T-helper 1 cell (primary cell): Measurements from ENCODE around the gene C1orf74.

Experiments used
- DNase-seq, 5 donors: peaks; one replicate each; pipeline ENCODE4 v3.0.0-alpha.2; 2012 to 2020

The C1orf74 gene

DNA sequence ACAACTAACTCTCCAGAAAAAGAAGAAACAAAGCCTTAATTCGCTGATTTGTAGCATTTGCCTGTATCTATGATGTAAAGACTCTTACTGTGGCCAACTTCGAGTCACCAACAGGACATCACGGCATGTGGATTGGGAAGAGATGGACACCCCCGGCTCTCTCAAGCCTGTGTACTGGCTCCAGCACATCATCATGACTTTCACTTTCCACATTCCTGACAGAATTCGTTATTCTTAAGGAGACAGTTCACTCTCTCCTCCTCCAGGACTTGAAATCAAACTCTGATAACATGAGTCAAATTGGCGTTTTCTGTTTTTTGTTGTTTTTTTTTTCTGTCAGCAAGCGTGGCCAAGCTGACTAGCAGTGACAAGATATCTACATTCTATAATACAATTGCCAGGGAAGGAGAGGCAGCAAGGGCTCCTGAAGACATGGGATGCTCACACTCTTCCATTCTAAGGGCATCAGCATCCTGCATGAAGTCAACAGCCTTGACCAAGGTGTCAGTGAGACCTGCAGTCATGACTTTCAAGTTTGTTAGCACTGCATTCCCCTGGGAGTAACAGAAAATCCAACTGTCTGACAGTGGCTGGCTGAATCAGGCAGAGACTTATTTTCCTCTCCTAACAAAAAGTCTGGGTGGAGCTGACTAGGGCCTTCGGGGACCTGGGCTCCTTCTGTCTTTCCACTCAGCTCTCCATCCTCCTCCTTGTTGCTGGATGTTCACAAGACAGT lies 41.8 kb downstream of the C1orf74 start:
- DNase-seq, result no peak

DNA sequence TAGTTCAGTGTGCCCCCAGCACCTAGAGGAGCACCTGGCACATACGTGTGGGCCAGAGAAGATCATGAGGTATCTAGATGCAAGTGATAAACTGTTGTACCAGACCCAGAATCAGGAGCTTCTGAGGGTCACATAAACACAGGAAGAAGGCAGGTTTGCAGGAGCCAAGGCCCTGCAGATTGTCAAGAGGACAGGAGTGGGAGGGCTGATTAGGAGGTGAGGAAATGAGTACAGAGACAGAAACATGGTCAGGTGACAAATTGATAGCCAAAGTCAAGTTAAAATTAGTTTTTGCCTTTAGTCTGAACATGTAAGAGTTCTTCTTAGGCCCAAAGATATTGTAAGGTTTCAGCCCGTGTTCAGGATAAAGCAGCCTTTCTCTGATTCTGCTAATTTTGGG lies 42.5 kb downstream of the C1orf74 start:
- no peak for DNase-seq

DNA sequence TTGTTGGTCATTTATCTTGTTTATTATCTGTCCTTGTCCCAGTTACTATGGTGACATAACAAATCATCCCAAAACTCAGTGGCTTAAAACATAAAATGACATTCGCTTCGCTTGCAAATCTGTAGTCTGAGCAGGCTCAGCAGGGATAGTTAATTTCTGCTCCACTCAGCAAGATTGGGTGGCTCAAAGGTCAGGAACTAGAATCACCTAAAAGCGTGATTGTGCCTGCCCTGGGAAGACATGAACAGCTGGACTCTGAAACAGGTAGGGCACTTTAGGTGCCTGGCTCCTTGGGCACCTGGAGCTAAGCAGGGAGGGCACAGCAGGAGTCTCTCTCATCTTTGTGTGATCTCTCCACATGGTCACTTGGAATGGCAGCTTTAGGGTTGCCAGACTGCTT lies 43.2 kb downstream of the C1orf74 start:
- no peak for DNase-seq

DNA sequence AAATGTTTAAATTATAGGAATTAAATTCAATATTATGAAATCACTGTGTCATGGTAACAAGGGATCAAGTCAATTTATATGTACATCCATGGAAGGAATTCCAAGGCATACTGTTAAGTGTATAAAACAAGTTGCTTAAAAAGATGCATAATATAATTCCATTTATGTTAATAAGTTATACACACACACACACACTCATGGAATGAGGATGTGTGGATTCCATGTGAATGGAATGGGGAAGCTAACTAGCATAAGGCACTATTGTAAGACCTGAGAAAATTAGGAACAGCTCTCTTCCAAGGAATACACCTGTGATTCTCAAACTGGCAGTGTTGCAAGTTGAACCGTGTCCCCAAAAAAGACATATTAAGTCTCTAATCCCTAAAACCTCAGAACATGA lies 46.1 kb downstream of the C1orf74 start:
- DNase-seq, result no peak

DNA sequence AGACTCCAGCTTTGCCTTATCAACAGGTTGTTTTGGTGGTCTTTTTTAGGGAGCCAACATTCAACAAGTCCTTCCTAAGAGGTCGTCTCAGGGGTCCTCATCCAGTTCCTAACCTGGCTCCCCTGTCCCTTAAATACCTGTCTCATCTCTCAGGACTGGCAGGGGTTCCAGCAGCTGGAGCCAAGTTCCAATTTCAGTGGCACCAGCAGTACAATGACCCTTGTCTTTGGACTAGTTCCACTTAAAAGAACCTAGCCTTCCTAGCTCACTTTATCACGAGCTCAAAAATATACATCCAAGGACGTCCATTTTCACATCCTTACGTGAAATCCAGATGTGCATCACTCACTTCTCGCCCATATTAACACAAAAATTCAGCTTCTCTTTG lies 47.2 kb downstream of the C1orf74 start:
- DNase-seq, result no peak

DNA sequence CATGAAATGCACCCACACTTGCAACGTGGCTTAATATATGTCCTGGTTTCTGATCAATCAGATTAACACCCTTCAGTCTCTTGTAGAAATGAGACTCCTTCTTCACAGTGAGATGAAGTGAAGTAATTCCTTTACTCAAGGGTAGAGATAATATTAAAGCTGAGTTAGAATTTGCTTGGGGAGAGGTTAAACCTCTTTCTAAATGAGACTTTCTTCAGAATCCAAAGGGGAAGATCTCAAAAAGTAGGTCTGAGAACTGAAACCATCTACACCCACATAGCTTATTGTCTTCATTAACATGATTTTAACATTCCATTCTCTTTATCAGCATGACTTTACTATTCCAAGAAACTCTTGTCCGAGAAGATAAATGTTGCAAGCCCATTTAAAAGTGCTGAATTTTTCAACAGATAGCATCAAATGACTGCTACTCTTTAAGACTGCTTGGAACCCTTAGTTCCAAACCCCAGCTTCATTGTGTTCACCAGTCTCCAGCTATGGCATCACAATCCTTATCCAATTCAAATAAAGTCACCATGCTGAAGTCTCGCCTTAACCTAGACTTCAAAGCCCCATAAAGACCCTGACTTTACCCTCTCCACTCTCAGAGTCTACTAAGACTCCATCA lies 47.8 kb downstream of the C1orf74 start:
- DNase-seq, result no peak

DNA sequence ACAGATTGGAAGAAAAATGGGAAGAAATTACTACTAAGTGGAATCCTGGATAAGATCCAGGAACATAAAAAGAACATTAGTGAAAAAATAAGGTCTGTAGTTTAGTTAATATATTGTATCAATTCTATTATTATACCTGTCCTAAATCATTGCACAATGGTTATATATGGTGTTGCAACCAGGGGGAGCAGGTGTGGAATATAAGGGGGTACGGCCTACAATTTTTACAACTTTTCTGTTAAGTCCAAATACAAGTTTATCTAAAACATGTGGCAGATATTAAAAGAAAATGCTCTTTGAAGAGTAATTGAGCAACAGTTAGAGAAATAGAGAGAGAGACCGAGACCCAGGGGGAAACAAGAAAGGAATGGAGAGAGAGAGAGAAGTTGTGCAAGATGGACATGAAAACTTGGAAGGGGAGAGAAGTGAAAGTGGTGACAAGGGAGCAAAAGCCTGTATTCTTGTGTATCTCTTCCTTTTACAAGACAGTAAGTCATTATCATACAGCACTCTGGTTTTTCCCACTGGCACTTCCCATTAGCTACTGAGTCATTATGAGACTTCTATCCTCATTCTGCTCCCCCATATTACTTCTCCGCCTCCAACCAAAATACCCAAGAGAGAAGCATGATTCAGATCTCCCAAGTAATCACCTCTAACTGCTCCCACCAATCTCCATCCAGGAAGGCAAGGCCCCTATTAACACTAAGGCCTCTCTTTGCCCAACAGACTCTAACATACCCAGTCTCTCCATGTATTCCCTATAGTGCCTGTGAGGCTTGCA lies 50.8 kb downstream of the C1orf74 start:
- no peak for DNase-seq

DNA sequence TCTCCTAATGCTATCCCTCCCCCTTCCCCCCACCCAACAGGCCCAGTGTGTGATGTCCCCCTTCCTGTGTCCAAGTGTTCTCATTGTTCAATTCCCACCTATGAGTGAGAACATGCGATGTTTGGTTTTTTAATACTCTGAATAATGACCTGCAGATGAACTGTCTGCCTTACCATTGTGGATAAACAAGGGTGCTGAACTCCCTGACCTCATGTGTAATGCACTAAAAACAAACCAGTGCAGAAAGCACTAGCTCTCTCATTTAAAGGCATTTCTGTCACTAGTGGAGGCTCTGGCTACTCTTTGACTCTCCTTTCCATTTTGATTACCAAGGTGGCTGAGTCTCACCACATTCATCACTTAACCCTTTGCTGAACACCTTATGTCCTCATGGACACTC lies 51.6 kb downstream of the C1orf74 start:
- no peak for DNase-seq

DNA sequence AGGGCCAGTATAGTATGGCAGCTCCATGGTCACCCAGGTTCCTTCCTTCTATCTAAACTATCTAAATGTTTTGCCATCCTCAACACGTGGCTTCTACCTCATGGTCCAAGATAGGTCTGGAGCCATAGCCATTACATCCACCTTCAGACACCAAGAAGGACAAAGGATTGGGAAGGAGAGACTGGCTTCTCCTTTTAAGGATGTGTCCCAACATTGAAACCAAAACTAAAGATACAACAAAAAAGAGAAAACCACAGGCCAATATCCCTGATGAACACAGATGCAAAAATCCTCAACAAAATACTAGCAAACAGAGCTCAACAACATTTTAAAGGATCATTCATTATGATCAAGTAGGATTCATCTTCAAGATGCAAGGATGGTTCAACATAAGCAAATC lies 54.9 kb downstream of the C1orf74 start:
- no peak for DNase-seq
